ENCODE data around the gene PCDHGA9.

- TF ChIP-seq CTCF (IDR thresholded peaks at IDR 0.05) (no peak), POLR2A (IDR thresholded peaks at IDR 0.05) (no peak)
Measured at GRCh38 chr5:141389153-141390042, 13.2 kb upstream of the PCDHGA9 start.

All from right lobe of liver (tissue), 4 donors.